Stomach (tissue), 4 donors: ENCODE results near the gene EDARADD.

Experiments used
- EP300 ChIP-seq: sonication (generic); formaldehyde crosslinking; IDR thresholded peaks from one replicate; pipeline ENCODE4 v1.6.1; 2017; ENCODE audit warnings: antibody characterized with exemption
- POLR2A ChIP-seq, 4 donors: fragments of 450-650 bp; IDR thresholded peaks; one replicate each; pipeline ENCODE4 v1.6.1; 2016; ENCODE audit warnings: antibody characterized with exemption in 4 of 4, control low read depth in 2 of 4, mild to moderate bottlenecking in 1 of 4, moderate library complexity in 1 of 4
- TF ChIP-seq, protein P1 (sequence below), 7 experiments: fragments of 450-650 bp in 4 of 7; fragments of 200-600 bp in 3 of 7; sonication (generic) in 3 of 7; IDR thresholded peaks; one replicate each; pipeline ENCODE4 v1.5.1; 2016 to 2019; ENCODE audit warnings: antibody characterized with exemption in 7 of 7, control low read depth in 2 of 7, mild to moderate bottlenecking in 1 of 7

- TF ChIP-seq, protein P1, sequence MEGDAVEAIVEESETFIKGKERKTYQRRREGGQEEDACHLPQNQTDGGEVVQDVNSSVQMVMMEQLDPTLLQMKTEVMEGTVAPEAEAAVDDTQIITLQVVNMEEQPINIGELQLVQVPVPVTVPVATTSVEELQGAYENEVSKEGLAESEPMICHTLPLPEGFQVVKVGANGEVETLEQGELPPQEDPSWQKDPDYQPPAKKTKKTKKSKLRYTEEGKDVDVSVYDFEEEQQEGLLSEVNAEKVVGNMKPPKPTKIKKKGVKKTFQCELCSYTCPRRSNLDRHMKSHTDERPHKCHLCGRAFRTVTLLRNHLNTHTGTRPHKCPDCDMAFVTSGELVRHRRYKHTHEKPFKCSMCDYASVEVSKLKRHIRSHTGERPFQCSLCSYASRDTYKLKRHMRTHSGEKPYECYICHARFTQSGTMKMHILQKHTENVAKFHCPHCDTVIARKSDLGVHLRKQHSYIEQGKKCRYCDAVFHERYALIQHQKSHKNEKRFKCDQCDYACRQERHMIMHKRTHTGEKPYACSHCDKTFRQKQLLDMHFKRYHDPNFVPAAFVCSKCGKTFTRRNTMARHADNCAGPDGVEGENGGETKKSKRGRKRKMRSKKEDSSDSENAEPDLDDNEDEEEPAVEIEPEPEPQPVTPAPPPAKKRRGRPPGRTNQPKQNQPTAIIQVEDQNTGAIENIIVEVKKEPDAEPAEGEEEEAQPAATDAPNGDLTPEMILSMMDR (IDR thresholded peaks at IDR 0.05): no peak
- no peak for TF ChIP-seq EP300
- no peak for TF ChIP-seq POLR2A (IDR thresholded peaks at IDR 0.05)
These were observed 26.9 kb downstream of the EDARADD start for GRCh38 chr1:236421022-236421421.
